Duodenal mucosa (tissue), 2 donors: ENCODE results near the gene CBX2.

ENCODE experiments used
- H3K27ac ChIP-seq: one replicate; pipeline ENCODE4 v1.7.0; 2013; ENCODE audit warnings: low read depth, low read length
- H3K27me3 ChIP-seq, 2 donors: one replicate each; pipeline ENCODE4 v1.7.0; 2013; ENCODE audit warnings: low read length in 2 of 2, control low read depth in 1 of 2; ENCODE audit not compliant: insufficient read depth in 2 of 2, control insufficient read depth in 1 of 2
- H3K36me3 ChIP-seq, 2 donors: one replicate each; pipeline ENCODE4 v1.7.0; 2013; ENCODE audit warnings: low read length in 2 of 2, control low read depth in 1 of 2; ENCODE audit not compliant: insufficient read depth in 2 of 2, control insufficient read depth in 1 of 2
- H3K4me1 ChIP-seq, 2 donors: one replicate each; pipeline ENCODE4 v1.7.0; 2013; ENCODE audit warnings: low read length in 2 of 2, control low read depth in 1 of 2; ENCODE audit not compliant: insufficient read depth in 2 of 2, control insufficient read depth in 1 of 2
- H3K4me3 ChIP-seq, 2 donors: one replicate each; pipeline ENCODE4 v1.7.0; 2013; ENCODE audit warnings: low read length in 2 of 2, low read depth in 1 of 2
- H3K9ac ChIP-seq, 2 donors: one replicate each; pipeline ENCODE4 v1.7.0; 2013; ENCODE audit warnings: low read length in 2 of 2, low read depth in 1 of 2
- H3K9me3 ChIP-seq, 2 donors: one replicate each; pipeline ENCODE4 v1.7.0; 2013; ENCODE audit warnings: low read length in 2 of 2, control low read depth in 1 of 2; ENCODE audit not compliant: control insufficient read depth in 1 of 2

Gene CBX2

GRCh38 chr17:79806863-79807720 is 29.1 kb downstream of the CBX2 start:
- H3K4me1 ChIP-seq, result peaks cover 25 to 32% of the 10 kb centered on the region in 2 donors
- peaks cover 88 to 89% of the 10 kb centered on the region in 2 donors for H3K27me3 ChIP-seq

GRCh38 chr17:79808763-79809529 is 31.0 kb downstream of the CBX2 start:
- H3K4me1 ChIP-seq, result peaks cover 29 to 32% of the 10 kb centered on the region in 2 donors
- peak overlapping the region; percentile 2 to 38 for H3K9ac ChIP-seq
- no peak overlapping the region for H3K27ac ChIP-seq
- no peak overlapping the region for H3K4me3 ChIP-seq
- peaks cover 78 to 81% of the 10 kb centered on the region in 2 donors for H3K27me3 ChIP-seq
- H3K36me3 ChIP-seq, result no peaks in the 10 kb centered on the region
- no peaks in the 10 kb centered on the region for H3K9me3 ChIP-seq

More at GRCh38 chr17:79806863-79807720, 29.1 kb downstream of the CBX2 start:
- Histone ChIP-seq H3K4me3 (no peak overlapping the region), H3K36me3 (no peaks in the 10 kb centered on the region), H3K9me3 (no peaks in the 10 kb centered on the region), H3K9ac (no peak overlapping the region), H3K27ac (no peak overlapping the region)

DNA sequence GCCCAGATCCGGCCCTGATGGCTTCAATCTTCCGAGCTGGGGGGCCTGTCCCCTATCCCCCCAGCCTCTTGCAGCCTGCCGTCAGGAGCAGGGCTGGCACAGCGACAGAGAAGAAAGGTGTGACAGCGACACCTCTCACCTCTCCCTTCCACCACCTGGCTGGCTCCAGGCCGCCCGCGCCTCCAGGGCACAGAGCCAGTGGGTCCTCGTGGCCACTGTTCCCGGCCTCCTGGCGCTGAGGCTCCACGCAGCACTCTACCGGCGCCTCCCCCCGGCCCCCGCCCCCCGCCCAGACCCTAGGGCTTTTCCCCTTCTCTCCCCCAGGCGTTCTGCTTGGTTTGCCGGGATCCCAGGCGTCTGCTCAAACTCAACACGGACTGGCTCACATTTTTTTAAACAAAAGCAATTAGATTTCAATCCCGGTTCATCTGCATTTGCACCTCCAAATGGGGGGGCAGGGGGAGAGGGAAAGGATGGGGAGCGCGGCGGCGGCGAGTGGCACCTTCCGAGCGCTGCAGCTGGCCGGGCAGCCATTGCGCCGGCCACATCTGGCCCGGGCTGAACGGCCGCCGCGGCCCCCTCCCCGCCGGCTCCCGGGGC is 31.7 kb downstream of the CBX2 start:
- Histone ChIP-seq H3K9ac (peak overlapping the region in 1 of 2 donors; percentile 2), H3K27me3 (peaks cover 78 to 81% of the 10 kb centered on the region in 2 donors), H3K4me1 (peaks cover 30 to 33% of the 10 kb centered on the region in 2 donors), H3K36me3 (no peaks in the 10 kb centered on the region), H3K9me3 (no peaks in the 10 kb centered on the region), H3K4me3 (no peak overlapping the region), H3K27ac (no peak overlapping the region)

GRCh38 chr17:79810130-79811010 is 32.4 kb downstream of the CBX2 start:
- Histone ChIP-seq H3K9me3 (no peaks in the 10 kb centered on the region), H3K27ac (no peak overlapping the region), H3K27me3 (peaks cover 78 to 80% of the 10 kb centered on the region in 2 donors), H3K4me3 (no peak overlapping the region), H3K36me3 (no peaks in the 10 kb centered on the region), H3K4me1 (peaks cover 35 to 36% of the 10 kb centered on the region in 2 donors), H3K9ac (no peak overlapping the region)

- H3K9me3 ChIP-seq, result no peaks in the 10 kb centered on the region
- no peak overlapping the region for H3K9ac ChIP-seq
- H3K4me1 ChIP-seq, result peaks cover 35 to 39% of the 10 kb centered on the region in 2 donors
- H3K4me3 ChIP-seq, result peak overlapping the region in 1 of 2 donors; percentile 34
- H3K27me3 ChIP-seq, result peaks cover 78 to 80% of the 10 kb centered on the region in 2 donors
- no peak overlapping the region for H3K27ac ChIP-seq
- no peaks in the 10 kb centered on the region for H3K36me3 ChIP-seq
These were observed 33.3 kb downstream of the CBX2 start for GRCh38 chr17:79811011-79811867.

DNA sequence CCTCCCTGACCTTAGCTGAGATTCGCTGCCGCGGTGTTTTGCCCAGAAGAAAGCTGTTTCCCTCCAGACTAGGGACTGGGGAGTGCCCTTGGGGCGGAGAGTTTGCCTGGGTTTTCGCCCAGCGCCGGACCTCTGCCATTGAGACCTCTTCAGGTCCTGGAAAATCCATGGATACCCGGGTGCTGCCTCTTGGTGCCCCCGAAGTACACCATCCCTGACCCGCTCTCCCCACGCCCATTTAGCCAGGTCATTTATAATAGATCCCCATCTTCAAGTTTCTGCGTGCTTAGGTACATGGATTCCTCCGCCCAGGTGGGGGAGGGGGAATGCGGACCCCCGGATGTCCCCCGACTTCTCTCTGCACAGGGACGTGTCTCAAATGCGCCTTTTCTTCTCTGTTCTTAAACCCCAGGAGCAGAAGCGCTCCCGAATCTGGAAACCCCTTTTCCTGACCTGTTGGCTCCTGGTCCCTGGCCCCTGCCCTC is 34.0 kb downstream of the CBX2 start:
- no peak overlapping the region for H3K9ac ChIP-seq
- peak overlapping the region in 1 of 2 donors; percentile 34 for H3K4me3 ChIP-seq

GRCh38 chr17:79812353-79813258 is 34.7 kb downstream of the CBX2 start:
- Histone ChIP-seq H3K9ac (no peak overlapping the region), H3K9me3 (no peaks in the 10 kb centered on the region), H3K27ac (no peak overlapping the region), H3K4me1 (peaks cover 35 to 39% of the 10 kb centered on the region in 2 donors), H3K27me3 (peaks cover 74 to 78% of the 10 kb centered on the region in 2 donors), H3K4me3 (no peak overlapping the region), H3K36me3 (no peaks in the 10 kb centered on the region)

More for the DNA sequence above, 34.0 kb downstream of the CBX2 start:
- H3K36me3 ChIP-seq, result no peaks in the 10 kb centered on the region
- H3K4me1 ChIP-seq, result peaks cover 35 to 39% of the 10 kb centered on the region in 2 donors
- no peak overlapping the region for H3K27ac ChIP-seq
- no peaks in the 10 kb centered on the region for H3K9me3 ChIP-seq
- H3K27me3 ChIP-seq, result peaks cover 78 to 80% of the 10 kb centered on the region in 2 donors
